Subcutaneous adipose tissue (tissue), 4 donors: ENCODE results near the gene MICAL2. TPM values are rescaled to one million over a fixed set of nuclear protein-coding genes. Genes with fewer than 3 reads are reported as not detected.

ENCODE experiments used
- CTCF ChIP-seq: fragments of 450-650 bp; IDR thresholded peaks from one replicate; pipeline ENCODE4 v1.5.1; 2016; ENCODE audit warnings: low read depth, mild to moderate bottlenecking, control low read depth, antibody characterized with exemption, moderate library complexity
- total RNA-seq, 4 donors: library from RNA; depleted of rRNA; stranded (reverse); fragments of >200 nt; gene quantifications; one replicate each; pipeline ENCODE4 v1.1.0, GENCODE V29; 2016

The MICAL2 gene
- total RNA-seq, 4 donors from 2014 or later = 11.4 to 28.4 (median 24.8) TPM

- TF ChIP-seq CTCF = no peak
Measured at GRCh38 chr11:12199231-12199948, 89.0 kb downstream of the MICAL2 start.

GRCh38 chr11:12200279-12200990, 90.0 kb downstream of the MICAL2 start:
- no peak for TF ChIP-seq CTCF

DNA sequence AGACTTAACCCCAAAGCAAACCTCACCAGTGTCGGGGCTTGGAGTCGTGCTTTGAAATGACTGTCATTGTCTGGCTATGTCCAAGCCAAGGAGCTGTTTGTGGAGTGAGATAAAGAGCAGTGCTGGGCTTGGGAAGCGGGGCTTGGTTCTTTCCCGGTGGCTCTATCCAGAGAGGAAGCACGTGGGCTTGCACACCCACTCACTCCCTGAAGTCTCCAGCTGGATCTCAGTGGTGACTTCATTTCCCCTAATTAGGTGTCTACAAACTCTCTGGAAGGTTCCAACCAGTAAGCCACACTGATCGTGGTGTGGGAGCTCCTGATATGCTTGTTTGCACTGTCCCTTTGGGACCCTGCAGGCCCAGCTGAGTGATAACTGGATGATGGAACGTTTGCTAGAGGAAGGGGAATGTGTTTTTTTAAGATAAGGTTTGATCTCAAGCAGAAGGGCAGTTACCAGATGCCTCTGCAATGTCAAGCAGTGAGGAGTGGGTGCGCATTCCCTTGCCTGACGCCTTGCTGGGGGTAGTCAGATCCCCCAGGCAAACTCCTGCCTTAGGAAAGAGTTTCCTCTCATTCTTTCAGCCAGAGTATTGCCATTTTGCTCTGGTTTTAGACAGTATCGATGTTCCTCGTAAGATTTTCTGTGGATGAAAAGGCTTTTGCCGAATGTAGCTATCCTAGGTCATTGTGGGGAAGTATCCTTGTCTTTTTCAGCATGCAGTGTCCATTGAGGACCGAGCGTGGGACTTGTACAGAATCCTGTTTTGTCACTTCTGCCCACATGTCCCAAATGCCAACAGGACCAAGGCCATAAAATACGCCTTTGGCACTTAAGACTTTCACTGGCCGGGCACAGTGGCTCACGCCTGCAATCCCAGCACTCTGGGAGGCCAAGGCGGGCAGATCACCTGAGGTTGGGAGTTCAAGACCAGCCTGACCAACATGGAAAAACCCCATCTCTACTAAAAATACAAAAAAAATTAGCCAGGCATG, 90.9 kb downstream of the MICAL2 start:
- TF ChIP-seq CTCF = no peak

GRCh38 chr11:12202661-12203310, 92.4 kb downstream of the MICAL2 start:
- no peak for TF ChIP-seq CTCF

DNA sequence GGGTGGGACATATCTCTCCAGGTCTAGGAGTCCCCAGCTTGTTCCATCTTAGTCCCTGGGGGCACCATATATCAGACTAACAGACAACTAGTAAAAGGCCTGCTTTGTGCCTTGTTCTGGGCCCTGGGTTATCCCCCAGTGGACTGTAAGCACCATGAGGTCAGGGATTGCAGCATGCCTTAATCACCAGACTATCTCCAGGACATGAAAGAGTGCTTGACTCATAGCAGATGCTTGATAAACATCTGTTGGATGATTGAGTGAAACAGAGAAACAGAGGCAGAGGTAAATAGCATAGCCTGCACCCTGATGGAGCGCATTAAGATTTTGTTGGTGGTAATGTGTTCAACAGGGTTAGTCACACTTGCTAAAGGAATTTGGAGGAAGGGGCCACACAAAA, 94.1 kb downstream of the MICAL2 start:
- no peak for TF ChIP-seq CTCF

- no peak for TF ChIP-seq CTCF
Measured at GRCh38 chr11:12205330-12205729, 94.9 kb downstream of the MICAL2 start.
